Sigmoid colon (tissue), 7 donors: Measurements from ENCODE around the gene ZNF138. TPM values are rescaled to one million over a fixed set of nuclear protein-coding genes. Genes with fewer than 3 reads are reported as not detected.

Experiments
- DNase-seq: peaks from one replicate; pipeline ENCODE4 v3.0.0-alpha.2; 2019
- H3K27ac ChIP-seq, 4 donors: fragments of 200-600 bp; sonication (generic); one replicate each; pipeline ENCODE4 v1.5.1; 2016 to 2019; ENCODE audit warnings: mild to moderate bottlenecking in 1 of 4
- H3K27me3 ChIP-seq, 3 donors: fragments of 200-600 bp; sonication (generic); one replicate each; pipeline ENCODE4 v1.5.1; 2019; ENCODE audit warnings: mild to moderate bottlenecking in 1 of 3
- H3K36me3 ChIP-seq, 4 donors: fragments of 200-600 bp; sonication (generic); one replicate each; pipeline ENCODE4 v1.5.1; 2016 to 2019
- H3K4me1 ChIP-seq, 4 donors: fragments of 200-600 bp; sonication (generic); one replicate each; pipeline ENCODE4 v1.5.1; 2017 to 2019
- H3K4me3 ChIP-seq, 4 donors: fragments of 200-600 bp; sonication (generic); one replicate each; pipeline ENCODE4 v1.5.1; 2017 to 2019; ENCODE audit warnings: mild to moderate bottlenecking in 2 of 4, moderate library complexity in 1 of 4
- H3K9me3 ChIP-seq, 4 donors: fragments of 200-600 bp in 3 of 4; sonication (generic) in 3 of 4; one replicate each; pipeline versions ENCODE4 v1.5.1 to v1.6.1; 2013 to 2019
- EP300 ChIP-seq, 4 donors: sonication (generic); formaldehyde crosslinking; IDR thresholded peaks; one replicate each; pipeline ENCODE4 v1.6.1; 2017; ENCODE audit warnings: antibody characterized with exemption in 4 of 4
- POLR2A ChIP-seq, 2 donors: fragments of 450-650 bp; IDR thresholded peaks; one replicate each; pipeline ENCODE4 v1.6.1; 2016; ENCODE audit warnings: antibody characterized with exemption in 2 of 2, mild to moderate bottlenecking in 2 of 2, moderate library complexity in 2 of 2
- POLR2AphosphoS5 ChIP-seq, 4 donors: sonication (generic); formaldehyde crosslinking; IDR thresholded peaks; one replicate each; pipeline ENCODE4 v1.6.1; 2017; ENCODE audit warnings: antibody characterized with exemption in 4 of 4
- WGBS, 2 donors: extraction: QIAGEN DNeasy Blood & Tissue Kit; methylation state at CpG; one replicate each; pipeline ENCODE4 v1.1.7; 2013; 5-methylcytosine and 5-hydroxymethylcytosine counted together
- intact Hi-C: fragments of 100-400 bp; cut with DNase I; formaldehyde crosslinking; loops from one replicate; pipeline ENCODE4 v1.15.1; 2023
- polyA plus RNA-seq, 3 donors: library from polyadenylated mRNA; stranded (reverse); fragments of 200-250 nt; gene quantifications; one replicate each; pipeline ENCODE4 v1.2.3, GENCODE V29; 2013
- total RNA-seq, 4 donors: library from RNA; depleted of rRNA; stranded (reverse); fragments of >200 nt; gene quantifications; one replicate each; pipeline ENCODE4 v1.1.0, GENCODE V29; 2016
- TF ChIP-seq, protein P1 (sequence below), 4 experiments: fragments of 450-650 bp in 3 of 4; fragments of 200-600 bp in 1 of 4; IDR thresholded peaks; one replicate each; pipeline ENCODE4 v1.5.1; 2016 to 2019; ENCODE audit warnings: antibody characterized with exemption in 4 of 4, mild to moderate bottlenecking in 3 of 4, moderate library complexity in 2 of 4
- donor health status: healthy with polysubstance abuse.
- donor health status: Bipolar disorder and iron deficiency.
- donor health status: healthy.

The ZNF138 gene
- total and polyA plus RNA-seq, 7 donors: 3.9 to 26.0 (median 8.4) TPM

DNA sequence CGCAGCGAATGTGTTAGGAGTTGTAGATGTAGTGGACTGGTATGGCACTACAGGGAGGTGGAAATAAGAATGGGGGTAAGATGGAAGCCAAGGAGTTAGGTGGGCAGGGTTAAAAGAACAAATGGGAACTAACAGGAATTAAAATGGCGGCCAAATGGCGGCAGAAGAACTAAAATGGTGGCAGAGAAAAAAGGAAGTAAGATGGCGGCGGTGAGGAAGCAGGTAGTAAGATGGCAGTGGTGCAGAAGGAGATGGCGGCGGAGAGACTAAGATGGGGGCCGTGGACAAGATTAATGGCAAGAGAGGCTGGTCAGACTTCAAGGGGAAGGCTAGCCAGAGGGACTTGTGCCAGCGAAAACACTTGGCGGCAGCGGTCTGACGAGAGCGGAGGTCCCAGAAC lies 44.5 kb downstream of the ZNF138 start:
- H3K9me3 ChIP-seq: no peaks in the 10 kb centered on the region
- no peak overlapping the region for H3K27ac ChIP-seq
- intact Hi-C loops: no loop called here
- H3K36me3 ChIP-seq: no peaks in the 10 kb centered on the region
- H3K4me1 ChIP-seq: no peaks in the 10 kb centered on the region
- WGBS, 2 donors: 81 to 85% methylated on average over 14 of the region's 14 CpGs
- TF ChIP-seq POLR2A (IDR thresholded peaks at IDR 0.05) (no peak), POLR2AphosphoS5 (IDR thresholded peaks at IDR 0.05) (no peak), EP300 (IDR thresholded peaks at IDR 0.05) (no peak)
- TF ChIP-seq, protein P1, sequence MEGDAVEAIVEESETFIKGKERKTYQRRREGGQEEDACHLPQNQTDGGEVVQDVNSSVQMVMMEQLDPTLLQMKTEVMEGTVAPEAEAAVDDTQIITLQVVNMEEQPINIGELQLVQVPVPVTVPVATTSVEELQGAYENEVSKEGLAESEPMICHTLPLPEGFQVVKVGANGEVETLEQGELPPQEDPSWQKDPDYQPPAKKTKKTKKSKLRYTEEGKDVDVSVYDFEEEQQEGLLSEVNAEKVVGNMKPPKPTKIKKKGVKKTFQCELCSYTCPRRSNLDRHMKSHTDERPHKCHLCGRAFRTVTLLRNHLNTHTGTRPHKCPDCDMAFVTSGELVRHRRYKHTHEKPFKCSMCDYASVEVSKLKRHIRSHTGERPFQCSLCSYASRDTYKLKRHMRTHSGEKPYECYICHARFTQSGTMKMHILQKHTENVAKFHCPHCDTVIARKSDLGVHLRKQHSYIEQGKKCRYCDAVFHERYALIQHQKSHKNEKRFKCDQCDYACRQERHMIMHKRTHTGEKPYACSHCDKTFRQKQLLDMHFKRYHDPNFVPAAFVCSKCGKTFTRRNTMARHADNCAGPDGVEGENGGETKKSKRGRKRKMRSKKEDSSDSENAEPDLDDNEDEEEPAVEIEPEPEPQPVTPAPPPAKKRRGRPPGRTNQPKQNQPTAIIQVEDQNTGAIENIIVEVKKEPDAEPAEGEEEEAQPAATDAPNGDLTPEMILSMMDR (IDR thresholded peaks at IDR 0.05): no peak
- no peak overlapping the region for H3K4me3 ChIP-seq
- no peak for DNase-seq
- H3K27me3 ChIP-seq: no peaks in the 10 kb centered on the region

DNA sequence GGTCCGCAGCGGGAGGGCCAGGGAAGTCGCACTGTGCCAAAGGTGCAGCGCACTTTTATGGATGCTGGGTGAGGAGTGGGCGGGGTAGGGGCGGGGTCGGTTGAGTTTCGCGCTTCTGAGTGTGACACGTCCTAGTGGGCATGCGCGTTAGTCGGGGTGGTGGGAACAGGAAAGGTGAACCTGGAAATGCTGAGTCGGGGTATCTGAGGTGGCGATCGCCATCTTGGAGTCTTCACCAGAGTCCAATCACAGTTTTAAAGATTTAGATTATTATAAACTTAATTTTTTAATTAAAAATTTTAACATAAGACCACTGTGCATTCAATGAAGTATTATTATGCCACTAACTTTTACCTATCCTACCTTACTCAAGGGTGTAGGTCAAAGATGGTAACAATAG lies 45.7 kb downstream of the ZNF138 start:
- no peak overlapping the region for H3K4me3 ChIP-seq
- intact Hi-C loops: no loop called here
- DNase-seq: no peak
- H3K9me3 ChIP-seq: no peaks in the 10 kb centered on the region
- H3K4me1 ChIP-seq: no peaks in the 10 kb centered on the region
- no peaks in the 10 kb centered on the region for H3K36me3 ChIP-seq
- no peak for TF ChIP-seq EP300 (IDR thresholded peaks at IDR 0.05)
- TF ChIP-seq, protein P1 (IDR thresholded peaks at IDR 0.05): no peak
- no peak for TF ChIP-seq POLR2AphosphoS5 (IDR thresholded peaks at IDR 0.05)
- TF ChIP-seq POLR2A (IDR thresholded peaks at IDR 0.05): no peak
- H3K27me3 ChIP-seq: no peaks in the 10 kb centered on the region
- no peak overlapping the region for H3K27ac ChIP-seq
- WGBS, 2 donors: 95 to 97% methylated on average over 16 of the region's 16 CpGs

DNA sequence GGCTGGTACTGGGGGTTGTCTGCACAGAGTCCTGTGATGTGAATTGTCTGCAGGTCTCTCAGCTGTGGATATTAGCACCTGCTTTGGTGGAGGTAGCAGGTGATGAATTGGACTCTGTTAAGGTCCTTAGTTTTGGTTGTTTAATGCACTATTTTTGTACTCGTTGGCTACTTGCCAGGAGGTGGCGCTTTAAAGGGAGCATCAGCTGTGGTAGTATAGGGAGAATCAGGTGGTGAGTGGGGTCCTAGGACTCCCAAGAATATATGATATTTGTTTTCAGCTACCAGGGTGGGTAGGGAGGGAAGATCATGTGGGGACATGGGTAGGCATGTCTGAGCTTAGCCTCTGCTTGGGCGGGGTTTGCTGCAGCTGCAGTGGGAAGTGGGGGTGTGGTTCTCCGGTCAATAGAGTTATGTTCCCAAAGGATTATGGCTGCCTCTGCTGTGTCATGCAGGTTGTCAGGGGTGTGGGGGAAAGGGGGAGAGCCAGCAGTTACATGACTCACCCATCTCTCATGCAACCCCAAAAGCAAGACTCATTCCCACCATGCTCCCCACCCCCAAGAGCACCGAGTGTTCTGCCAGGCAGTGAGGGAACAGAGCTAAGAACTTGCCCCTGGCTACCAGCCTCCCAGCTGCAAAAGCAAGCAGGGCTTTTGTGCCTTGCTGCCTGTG lies 55.2 kb downstream of the ZNF138 start:
- TF ChIP-seq POLR2AphosphoS5 (IDR thresholded peaks at IDR 0.05): no peak
- no peak for TF ChIP-seq POLR2A (IDR thresholded peaks at IDR 0.05)
- TF ChIP-seq, protein P1 (IDR thresholded peaks at IDR 0.05): no peak
- no peak for TF ChIP-seq EP300 (IDR thresholded peaks at IDR 0.05)
- no peak overlapping the region for H3K4me3 ChIP-seq
- WGBS, 2 donors: 57 to 69% methylated on average over 5 of the region's 5 CpGs
- no peaks in the 10 kb centered on the region for H3K4me1 ChIP-seq
- H3K27ac ChIP-seq: no peak overlapping the region
- H3K27me3 ChIP-seq: no peaks in the 10 kb centered on the region
- no peaks in the 10 kb centered on the region for H3K9me3 ChIP-seq
- DNase-seq: no peak
- intact Hi-C loops: no loop called here
- H3K36me3 ChIP-seq: no peaks in the 10 kb centered on the region

DNA sequence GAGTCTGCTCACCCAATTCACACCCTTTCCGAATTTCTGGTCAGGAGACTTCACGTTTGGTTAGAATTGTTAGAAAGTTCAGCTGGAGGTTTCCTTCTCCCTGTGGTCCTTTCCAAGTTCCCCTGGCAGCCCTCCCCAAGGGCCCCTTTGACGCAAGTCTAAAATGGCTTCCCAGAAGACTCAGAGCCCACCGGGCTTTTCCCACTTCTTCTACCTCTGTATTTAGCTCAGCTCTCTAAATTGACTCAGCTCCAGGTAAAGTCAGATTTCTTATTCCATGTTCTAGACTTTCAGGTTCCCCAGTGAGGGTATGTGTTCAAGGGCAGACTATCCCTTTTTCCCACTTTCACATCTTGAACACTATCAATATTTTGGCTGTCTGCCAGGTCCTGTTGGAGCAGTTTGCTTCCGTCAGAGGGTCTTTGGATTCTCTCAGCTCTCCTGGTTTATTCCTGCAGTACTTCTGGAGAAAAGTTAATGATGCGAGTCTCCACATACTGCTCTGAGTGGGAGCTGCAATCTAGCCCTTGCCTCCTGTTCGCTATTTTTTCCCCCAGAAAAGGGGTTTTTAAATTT lies 55.8 kb downstream of the ZNF138 start:
- Histone ChIP-seq H3K4me1 (no peaks in the 10 kb centered on the region), H3K27me3 (no peaks in the 10 kb centered on the region), H3K4me3 (no peak overlapping the region), H3K36me3 (no peaks in the 10 kb centered on the region), H3K9me3 (no peaks in the 10 kb centered on the region), H3K27ac (no peak overlapping the region)
- intact Hi-C loops: no loop called here
- DNase-seq: no peak
- 83 to 89% methylated on average over 7 of the region's 7 CpGs for WGBS, 2 donors
- TF ChIP-seq POLR2A (IDR thresholded peaks at IDR 0.05) (no peak), POLR2AphosphoS5 (IDR thresholded peaks at IDR 0.05) (no peak), EP300 (IDR thresholded peaks at IDR 0.05) (no peak)
- TF ChIP-seq, protein P1 (IDR thresholded peaks at IDR 0.05): no peak
